AG04450 (cell line): ENCODE results near the gene CEP350. TPM values are rescaled to one million over a fixed set of nuclear protein-coding genes. Genes with fewer than 3 reads are reported as not detected.

ENCODE experiments used
- CTCF ChIA-PET: fragments of 300-600, 350-600 bp; formaldehyde crosslinking; extraction: SDS; loops from one replicate; lab custom pipeline; 2022; ENCODE audit warnings: antibody characterized with exemption, inconsistent platforms; lab: Charles Lee
- POLR2A ChIA-PET: fragments of 350-600 bp; formaldehyde crosslinking; extraction: SDS; loops from one replicate; lab custom pipeline; 2021; ENCODE audit warnings: antibody characterized with exemption, inconsistent platforms; lab: Yijun Ruan, JAX
- DNase-seq: peaks from one replicate; pipeline ENCODE4 v3.0.0-alpha.2; 2011; ENCODE audit warnings: low read depth, low spot score
- H3K27ac ChIP-seq: one replicate; pipeline ENCODE4 v1.5.1; 2012; ENCODE audit warnings: low read depth, low read length, control low read depth
- H3K27me3 ChIP-seq: one replicate; pipeline ENCODE4 v1.6.0; 2012; ENCODE audit warnings: low read length; ENCODE audit not compliant: control insufficient read depth, insufficient read depth
- H3K4me3 ChIP-seq: 2 replicates; pipeline ENCODE4 v1.5.1; 2011; ENCODE audit warnings: mild to moderate bottlenecking, low read depth, low read length, control low read depth
- H3K9me3 ChIP-seq: 2 replicates; pipeline ENCODE4 v1.5.1; 2012; ENCODE audit warnings: low read length; ENCODE audit not compliant: control insufficient read depth, insufficient read depth
- CTCF ChIP-seq: IDR thresholded peaks from 2 replicates; pipeline ENCODE4 v1.5.1; 2011; ENCODE audit warnings: low read depth, low read length, control low read depth, inconsistent platforms
- polyA plus RNA-seq: library from polyadenylated mRNA; depleted of rRNA; stranded (reverse); fragments of >200 nt; gene quantifications from 2 replicates; pipeline ENCODE4 v1.2.3, GENCODE V29; 2011

Gene CEP350
- polyA plus RNA-seq, 1 experiment, result 18.2 TPM

GRCh38 chr1:179976970-179977651 is 22.5 kb downstream of the CEP350 start:
- no peak overlapping the region for H3K27ac ChIP-seq
- no peak for TF ChIP-seq CTCF
- H3K9me3 ChIP-seq, result no peaks in the 10 kb centered on the region
- ChIA-PET CTCF (interaction anchor here (0.6 to 1.1 kb wide), 2 partner anchors 10 to 162 kb away, joined by 3 to 4 read pairs; no protein-coding TSS in a partner anchor), POLR2A (interaction anchor here (0.5 to 0.7 kb wide), 2 partner anchors 29 to 44 kb away, joined by 4 to 7 read pairs; no protein-coding TSS in a partner anchor)
- no peak for DNase-seq
- no peaks in the 10 kb centered on the region for H3K27me3 ChIP-seq
- H3K4me3 ChIP-seq, result no peak overlapping the region

- ChIA-PET CTCF (interaction anchor here (1.1 to 1.4 kb wide), 3 partner anchors 62 to 200 kb away, joined by 3 read pairs; no protein-coding TSS in a partner anchor), POLR2A (interaction anchor here (0.5 kb wide), 1 partner anchor 10 kb away, joined by 4 read pairs; no protein-coding TSS in a partner anchor)
- no peak overlapping the region for H3K27ac ChIP-seq
These were observed 23.8 kb downstream of the CEP350 start for GRCh38 chr1:179978199-179979079.

GRCh38 chr1:179984101-179984500 is 29.5 kb downstream of the CEP350 start:
- Histone ChIP-seq H3K9me3 (no peaks in the 10 kb centered on the region), H3K27me3 (no peaks in the 10 kb centered on the region), H3K27ac (no peak overlapping the region), H3K4me3 (no peak overlapping the region)
- no peak for DNase-seq
- POLR2A ChIA-PET, result no interaction called here
- TF ChIP-seq CTCF, result no peak
- CTCF ChIA-PET, result no interaction called here

More at GRCh38 chr1:179978199-179979079, 23.8 kb downstream of the CEP350 start:
- TF ChIP-seq CTCF, result no peak
- Histone ChIP-seq H3K4me3 (no peak overlapping the region), H3K27me3 (no peaks in the 10 kb centered on the region), H3K9me3 (no peaks in the 10 kb centered on the region)
- no peak for DNase-seq

GRCh38 chr1:179984942-179985341 is 30.3 kb downstream of the CEP350 start:
- Histone ChIP-seq H3K27ac (no peak overlapping the region), H3K4me3 (no peak overlapping the region), H3K9me3 (no peaks in the 10 kb centered on the region), H3K27me3 (no peaks in the 10 kb centered on the region)
- no peak for DNase-seq
- no peak for TF ChIP-seq CTCF
- POLR2A ChIA-PET, result no interaction called here
- CTCF ChIA-PET, result no interaction called here
